Activated gamma-delta T cell treated with anti-CD3 and anti-CD28 coated beads, Interleukin-2, amount 50 U/mL, for 16 hours (primary cell): Measurements from ENCODE around the gene UBE2E2.
"Not testable (repeated sequence)": the region's sequence is repeated elsewhere in the genome, so short reads cannot be mapped to it uniquely, and the experiment has no call there.

ENCODE experiments used
- DNase-seq: peaks from one replicate; pipeline ENCODE4 v3.0.0-alpha.2; 2020; ENCODE audit warnings: low read depth

The UBE2E2 gene

GRCh38 chr3:23329471-23330105, 126.5 kb downstream of the UBE2E2 start:
- no peak for DNase-seq

GRCh38 chr3:23330568-23330967, 127.4 kb downstream of the UBE2E2 start:
- DNase-seq: no peak

- no peak for DNase-seq
These were observed 128.2 kb downstream of the UBE2E2 start for GRCh38 chr3:23331141-23331935.

GRCh38 chr3:23333633-23334032, 130.5 kb downstream of the UBE2E2 start:
- no peak for DNase-seq

GRCh38 chr3:23336853-23337252, 133.7 kb downstream of the UBE2E2 start:
- not testable (repeated sequence) for DNase-seq

- DNase-seq: no peak
These were observed 138.2 kb downstream of the UBE2E2 start for GRCh38 chr3:23341147-23341838.

- no peak for DNase-seq
These were observed 139.2 kb downstream of the UBE2E2 start for GRCh38 chr3:23342343-23342742.

- no peak for DNase-seq
These were observed 140.4 kb downstream of the UBE2E2 start for GRCh38 chr3:23343509-23343908.

GRCh38 chr3:23344886-23345285, 141.8 kb downstream of the UBE2E2 start:
- no peak for DNase-seq

- DNase-seq: not testable (repeated sequence)
These were observed 146.3 kb downstream of the UBE2E2 start for GRCh38 chr3:23349444-23349843.

GRCh38 chr3:23356169-23356568, 153.0 kb downstream of the UBE2E2 start:
- no peak for DNase-seq

- no peak for DNase-seq
These were observed 153.8 kb downstream of the UBE2E2 start for GRCh38 chr3:23356923-23357322.

GRCh38 chr3:23359116-23359515, 156.0 kb downstream of the UBE2E2 start:
- no peak for DNase-seq

GRCh38 chr3:23365066-23365465, 161.9 kb downstream of the UBE2E2 start:
- no peak for DNase-seq

- DNase-seq: no peak
These were observed 165.6 kb downstream of the UBE2E2 start for GRCh38 chr3:23368731-23369130.

GRCh38 chr3:23372285-23372684, 169.2 kb downstream of the UBE2E2 start:
- DNase-seq: no peak

GRCh38 chr3:23376516-23377248, 173.6 kb downstream of the UBE2E2 start:
- no peak for DNase-seq

GRCh38 chr3:23377928-23378672, 175.0 kb downstream of the UBE2E2 start:
- no peak for DNase-seq

GRCh38 chr3:23383875-23384274, 180.7 kb downstream of the UBE2E2 start:
- DNase-seq: no peak

GRCh38 chr3:23385327-23385726, 182.2 kb downstream of the UBE2E2 start:
- DNase-seq: no peak

- DNase-seq: no peak
These were observed 184.3 kb downstream of the UBE2E2 start for GRCh38 chr3:23387286-23387918.
